ENCODE results near the gene ARID3B.

GRCh38 chr15:74547616-74548015 lies 6.6 kb downstream of the ARID3B start:
- TF ChIP-seq POLR2AphosphoS5 (IDR thresholded peaks at IDR 0.05; ENCODE audit: borderline replicate concordance, low read depth, low read length), result no peak
- TF ChIP-seq EZH2 (IDR thresholded peaks at IDR 0.05), result no peak

Measured in SK-N-MC (cell line).